GM21390 (cell line): ENCODE data around the gene PGPEP1.
"Not testable (repeated sequence)": the region's sequence is repeated elsewhere in the genome, so short reads cannot be mapped to it uniquely, and the experiment has no call there.

Source experiments
- ATAC-seq: cut with Tn5 transposase; IDR thresholded peaks from one replicate; pipeline ENCODE4 v1.9.1; 2021; ENCODE audit not compliant: unreplicated experiment

The PGPEP1 gene

GRCh38 chr19:18363787-18364186 is 23.4 kb downstream of the PGPEP1 start:
- ATAC-seq: no peak

GRCh38 chr19:18364277-18364825 is 24.0 kb downstream of the PGPEP1 start:
- ATAC-seq: not testable (repeated sequence)

DNA sequence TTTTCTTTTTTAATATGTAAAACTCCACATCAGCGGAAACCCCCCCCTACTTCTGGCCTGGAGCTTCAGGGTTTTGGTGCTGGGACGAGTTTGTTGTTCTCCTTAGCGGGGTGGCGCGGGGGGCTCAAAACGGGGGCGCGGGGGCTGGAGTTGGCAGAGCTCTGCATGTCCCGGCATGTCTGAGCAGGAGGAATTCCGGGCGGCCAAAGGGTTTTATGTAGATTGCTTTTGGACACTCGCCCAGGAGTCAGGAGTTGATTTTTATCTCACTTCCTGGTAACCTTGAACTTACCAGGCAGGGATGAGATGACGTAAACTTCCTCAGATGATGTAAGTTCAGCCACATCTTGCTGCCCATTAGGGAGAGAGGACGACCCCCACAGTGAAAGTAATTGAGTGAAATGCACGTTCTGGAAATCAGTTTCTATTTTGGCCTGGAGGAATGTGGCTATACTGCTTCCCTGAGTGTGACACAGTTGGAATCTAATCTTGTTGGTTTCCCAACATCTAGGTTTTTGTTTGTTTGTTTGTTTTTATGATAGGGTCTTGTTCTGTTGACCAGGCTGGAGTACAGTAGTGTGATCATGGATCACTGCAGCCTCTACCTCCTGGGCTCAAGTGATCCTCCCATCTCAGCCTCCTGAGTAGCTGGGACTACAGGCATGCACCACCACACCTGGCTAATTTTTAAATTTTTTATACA is 24.6 kb downstream of the PGPEP1 start:
- no peak for ATAC-seq

- ATAC-seq: no peak
Observed at GRCh38 chr19:18366021-18366435, 25.6 kb downstream of the PGPEP1 start.

- ATAC-seq: no peak
Observed at GRCh38 chr19:18368504-18369222, 28.3 kb downstream of the PGPEP1 start.

GRCh38 chr19:18373407-18373891 is 33.1 kb downstream of the PGPEP1 start:
- ATAC-seq: no peak

DNA sequence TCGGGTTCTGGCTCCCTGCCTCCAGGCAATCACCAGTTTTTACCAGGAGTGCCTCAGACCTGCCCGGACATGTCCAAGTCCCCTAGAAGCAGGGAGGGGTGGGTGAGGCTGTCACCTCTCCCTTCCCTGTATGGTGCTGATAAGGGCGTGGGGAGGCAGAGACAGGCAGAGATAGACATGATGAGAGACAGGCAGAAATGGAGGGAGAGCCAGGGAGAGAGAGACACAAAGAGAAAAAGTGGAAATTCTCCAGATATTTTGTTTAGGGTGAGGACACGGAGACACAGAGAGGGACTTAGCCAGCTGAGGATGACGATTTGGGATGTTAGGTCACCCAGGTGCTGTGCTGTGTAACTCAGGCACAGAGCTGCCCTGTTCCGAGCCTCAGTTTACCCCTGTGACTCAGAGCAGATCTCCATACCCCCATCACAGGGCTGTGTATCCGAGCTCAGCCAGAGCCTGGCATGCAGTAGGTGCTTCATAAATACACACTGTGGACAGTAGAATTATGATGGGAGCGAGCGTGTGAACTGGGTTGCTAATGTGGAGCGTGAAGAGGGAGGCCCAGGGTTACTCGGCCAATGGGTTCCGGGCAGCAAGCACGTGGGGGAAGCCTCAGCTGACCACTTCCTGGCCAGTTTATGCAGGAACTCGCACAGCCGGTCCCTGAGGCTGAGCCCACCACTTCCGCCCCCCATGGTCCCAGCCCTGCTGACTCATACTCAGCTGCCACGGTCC is 33.7 kb downstream of the PGPEP1 start:
- peak; percentile 66 for ATAC-seq

DNA sequence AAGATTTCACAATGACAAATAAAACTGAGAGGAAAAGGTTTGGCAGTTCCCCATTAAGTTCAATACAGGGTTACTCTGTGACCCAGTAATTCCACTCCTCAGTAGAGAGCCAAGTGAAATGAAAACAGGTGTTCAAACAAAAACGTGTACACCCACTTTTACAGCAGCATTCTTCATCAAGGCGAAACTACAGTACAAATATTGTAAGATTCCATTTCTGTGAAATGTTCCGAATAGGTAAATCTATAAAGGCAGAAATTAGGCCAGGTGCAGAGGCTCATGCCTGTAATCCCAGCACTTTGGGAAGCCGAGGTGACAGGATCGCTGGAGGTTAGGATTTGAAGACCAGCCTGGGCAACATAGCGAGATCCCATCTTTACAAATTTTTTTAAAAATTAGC is 36.6 kb downstream of the PGPEP1 start:
- ATAC-seq: no peak

DNA sequence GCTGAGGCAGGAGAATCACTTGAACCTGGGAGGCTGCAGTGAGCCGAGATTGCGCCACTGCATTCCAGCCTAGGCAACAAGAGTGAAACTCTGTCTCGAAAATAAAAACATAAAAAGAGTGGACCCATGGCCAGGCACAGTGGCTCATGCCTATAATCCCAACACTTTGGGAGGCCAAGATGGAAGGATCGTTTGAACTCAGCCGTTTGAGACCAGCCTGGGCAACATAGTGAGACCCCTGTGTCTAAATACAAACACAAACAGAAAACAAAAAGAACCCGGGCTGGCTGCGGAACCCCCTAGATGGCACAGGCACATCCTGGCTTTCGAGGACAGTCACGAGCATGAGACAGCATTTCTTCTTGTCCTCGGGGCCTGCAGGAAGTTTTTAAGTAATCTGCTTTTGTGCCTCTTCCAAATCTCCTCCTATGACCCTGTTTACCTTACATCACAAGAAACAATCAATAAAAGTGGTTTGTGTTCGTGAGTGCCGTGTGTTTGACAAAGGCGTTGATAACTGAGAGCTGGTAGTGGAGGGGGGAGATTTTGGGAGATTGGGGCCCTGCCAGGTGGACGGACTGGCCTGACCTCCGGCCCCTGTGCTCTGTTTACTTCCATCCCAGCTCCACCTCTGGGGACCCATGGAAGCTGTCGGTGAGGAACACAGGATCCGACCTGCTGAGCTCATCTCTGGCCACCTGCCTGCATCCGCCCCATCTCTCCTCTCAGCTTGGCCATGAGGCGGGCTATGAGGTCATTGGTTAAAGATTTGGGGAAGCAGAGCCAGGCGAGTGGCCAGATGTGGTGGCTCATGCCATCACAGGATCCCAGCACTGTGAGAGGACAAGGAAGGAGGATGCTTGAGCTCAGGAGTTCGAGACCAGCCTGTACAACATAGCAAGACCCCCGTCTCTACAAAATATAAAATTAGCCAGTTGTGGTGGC is 39.7 kb downstream of the PGPEP1 start:
- ATAC-seq: no peak

DNA sequence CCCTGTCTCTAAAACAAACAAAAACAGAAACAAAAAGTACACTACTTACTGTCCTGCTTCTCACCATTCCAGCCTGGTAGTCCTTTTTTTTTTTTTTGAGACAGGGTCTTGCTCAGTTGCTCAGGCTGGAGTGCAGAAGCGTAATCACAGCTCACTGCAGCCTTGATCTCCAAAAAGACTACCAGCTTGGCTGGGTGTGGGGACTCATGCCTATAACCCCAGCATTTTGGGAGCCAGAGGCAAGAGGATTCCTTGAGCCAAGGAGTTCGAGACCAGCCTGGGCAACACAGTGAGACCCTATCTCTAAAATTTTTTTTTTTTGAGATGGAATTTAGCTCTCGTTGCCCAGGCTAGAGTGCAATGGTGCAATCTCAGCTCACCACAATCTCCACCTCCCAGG is 40.4 kb downstream of the PGPEP1 start:
- no peak for ATAC-seq

- not testable (repeated sequence) for ATAC-seq
Observed at GRCh38 chr19:18383622-18384021, 43.2 kb downstream of the PGPEP1 start.

- no peak for ATAC-seq
Observed at GRCh38 chr19:18384775-18385174, 44.4 kb downstream of the PGPEP1 start.

DNA sequence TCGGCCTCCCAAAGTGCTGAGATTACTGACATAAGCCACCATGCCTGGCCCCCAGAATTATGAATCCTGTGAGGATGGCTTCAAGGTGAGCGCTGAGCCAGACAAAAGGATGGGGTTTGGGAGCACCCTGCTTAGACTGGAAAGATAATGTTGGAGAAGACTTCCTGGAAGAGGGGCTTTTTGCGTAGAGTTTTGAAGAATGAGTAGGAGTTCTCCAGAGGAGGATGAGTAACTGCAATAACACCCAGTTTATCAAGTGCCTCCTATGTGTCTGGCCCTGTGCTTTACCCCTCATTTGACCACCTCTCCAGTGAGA is 44.9 kb downstream of the PGPEP1 start:
- no peak for ATAC-seq

DNA sequence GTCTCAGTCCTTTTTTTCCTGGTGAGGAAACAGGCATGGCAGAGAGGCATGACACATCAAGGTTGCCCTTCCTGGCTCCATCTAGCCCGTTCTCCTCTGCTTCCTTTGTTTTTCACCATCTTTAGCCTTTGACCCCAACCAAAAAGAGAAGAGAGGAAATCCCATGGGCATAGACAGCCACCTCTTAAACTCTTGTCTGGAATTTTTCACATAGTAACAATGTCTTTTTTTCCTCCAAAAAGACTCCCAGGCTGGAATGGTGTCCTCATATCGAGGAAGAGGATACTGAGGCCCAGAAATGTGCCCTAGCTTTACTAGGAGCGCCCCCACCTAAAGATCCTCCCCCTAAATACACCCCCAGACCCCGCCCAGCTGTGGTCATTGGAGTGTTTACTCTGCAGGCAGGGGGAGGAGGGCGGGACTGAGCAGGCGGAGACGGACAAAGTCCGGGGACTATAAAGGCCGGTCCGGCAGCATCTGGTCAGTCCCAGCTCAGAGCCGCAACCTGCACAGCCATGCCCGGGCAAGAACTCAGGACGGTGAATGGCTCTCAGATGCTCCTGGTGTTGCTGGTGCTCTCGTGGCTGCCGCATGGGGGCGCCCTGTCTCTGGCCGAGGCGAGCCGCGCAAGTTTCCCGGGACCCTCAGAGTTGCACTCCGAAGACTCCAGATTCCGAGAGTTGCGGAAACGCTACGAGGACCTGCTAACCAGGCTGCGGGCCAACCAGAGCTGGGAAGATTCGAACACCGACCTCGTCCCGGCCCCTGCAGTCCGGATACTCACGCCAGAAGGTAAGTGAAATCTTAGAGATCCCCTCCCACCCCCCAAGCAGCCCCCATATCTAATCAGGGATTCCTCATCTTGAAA is 45.5 kb downstream of the PGPEP1 start, which contains the start of gene GDF15:
Gene GDF15 (plus strand): TSS at position 484 of the 868 bp plus-strand sequence. CDS start 32 bp downstream, at position 516.
- ATAC-seq: no peak

DNA sequence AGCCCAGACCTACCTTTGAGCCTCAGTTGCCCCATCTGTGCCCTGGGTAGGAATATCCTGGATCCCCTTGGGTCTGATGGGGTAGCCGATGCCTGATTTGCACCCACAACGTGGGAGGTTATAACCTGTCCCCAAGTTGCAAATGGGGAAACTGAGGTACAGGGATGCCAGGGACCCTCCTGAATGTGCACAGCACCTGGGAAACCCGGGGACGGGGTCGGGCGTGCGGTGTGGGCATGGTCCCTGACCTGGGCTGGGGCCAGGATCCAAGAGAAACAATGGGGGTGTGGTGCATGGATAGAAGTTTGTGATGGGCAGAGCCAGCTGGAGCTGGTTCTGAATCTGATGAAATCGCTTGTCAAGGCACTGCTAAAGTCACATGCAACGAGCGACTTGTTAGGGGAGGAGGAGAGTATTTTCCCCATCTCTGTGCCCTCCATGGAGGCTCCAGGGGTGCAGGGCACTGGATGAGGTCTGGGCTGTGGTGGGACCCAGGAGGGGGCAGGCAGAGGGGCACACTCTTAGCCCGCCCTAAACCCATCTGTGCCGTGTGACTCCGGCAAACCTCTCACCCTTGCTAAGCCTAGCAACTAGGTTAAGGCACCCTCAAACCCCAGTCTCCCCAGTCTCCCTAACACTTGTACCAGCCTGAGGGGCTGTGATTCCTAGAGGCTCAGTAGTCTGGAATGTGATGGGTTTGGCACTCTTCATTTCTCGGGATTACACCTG is 46.3 kb downstream of the PGPEP1 start:
- ATAC-seq: no peak

- ATAC-seq: peak; percentile 76
Observed at GRCh38 chr19:18388100-18388959, 47.9 kb downstream of the PGPEP1 start.

DNA sequence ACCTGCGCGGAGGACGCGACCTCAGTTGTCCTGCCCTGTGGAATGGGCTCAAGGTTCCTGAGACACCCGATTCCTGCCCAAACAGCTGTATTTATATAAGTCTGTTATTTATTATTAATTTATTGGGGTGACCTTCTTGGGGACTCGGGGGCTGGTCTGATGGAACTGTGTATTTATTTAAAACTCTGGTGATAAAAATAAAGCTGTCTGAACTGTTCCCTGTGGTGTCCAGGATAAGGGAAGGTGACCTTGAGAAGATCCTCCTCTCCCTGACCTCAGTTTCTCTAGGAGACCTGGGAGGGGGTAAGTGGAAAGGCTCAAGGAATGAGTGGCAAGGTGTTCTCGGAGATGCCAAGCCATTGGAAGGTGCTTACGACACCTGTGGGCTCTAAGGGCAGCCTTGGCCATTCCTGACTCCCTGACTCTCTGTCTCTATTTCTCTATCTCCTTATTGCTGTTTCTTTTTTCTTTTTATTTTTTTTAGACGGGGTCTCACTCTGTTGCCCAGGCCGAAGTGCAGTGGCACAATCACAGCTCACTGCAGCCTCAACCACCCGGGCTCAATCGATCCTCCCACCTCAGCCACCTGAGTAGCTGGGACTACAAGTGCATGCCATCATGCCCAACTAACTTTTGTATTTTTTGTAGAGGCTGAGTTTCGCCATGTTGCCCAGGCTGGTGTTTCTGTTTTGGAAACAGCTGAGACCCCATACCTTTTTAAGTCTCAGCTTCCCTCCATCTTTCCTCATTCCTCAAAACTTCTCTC is 48.7 kb downstream of the PGPEP1 start:
- no peak for ATAC-seq
